NK-92 treated with Interleukin-12 subunit alpha and Interleukin-12 subunit beta, amount 100 ng/mL, for 24 hours (cell line): Measurements from ENCODE around the gene C17orf107.

Source experiments
- DNase-seq: peaks from one replicate; lab custom pipeline; 2025; lab: John Stamatoyannopoulos, UW

C17orf107 gene

GRCh38 chr17:4950075-4950745 lies 50.9 kb downstream of the C17orf107 start:
- no peak for DNase-seq

- DNase-seq, result no peak
These were observed 51.4 kb downstream of the C17orf107 start, which contains the start of gene ENO3 for GRCh38 chr17:4950746-4951204. Gene ENO3 (plus strand): TSS chr17:4951119. CDS start chr17:4951830, 711 bp downstream.

DNA sequence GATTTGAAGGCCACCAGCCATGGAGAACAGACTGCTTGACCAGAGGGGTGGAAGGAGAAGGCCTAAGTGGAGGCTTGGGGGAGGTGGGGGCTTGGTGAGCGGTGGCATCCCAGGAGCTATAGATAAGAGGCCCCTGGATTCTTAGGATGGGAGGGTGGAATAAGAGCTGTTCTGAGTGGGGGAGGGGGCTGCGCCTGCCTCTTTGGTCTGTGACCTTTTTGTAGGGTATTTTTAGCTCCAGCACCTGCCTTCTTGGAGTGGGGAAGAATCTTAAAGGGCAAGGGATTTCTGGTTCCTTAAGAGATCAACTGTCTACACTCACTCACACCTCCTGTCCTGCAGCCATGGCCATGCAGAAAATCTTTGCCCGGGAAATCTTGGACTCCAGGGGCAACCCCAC lies 52.1 kb downstream of the C17orf107 start:
- no peak for DNase-seq
